Activated CD4-positive, alpha-beta memory T cell treated with anti-CD3 and anti-CD28 coated beads, Interleukin-2, amount 10 ng/mL, durations not matched to agents 7 days and 5 days (primary cell): Measurements from ENCODE around the gene DMD. TPM values are rescaled to one million over a fixed set of nuclear protein-coding genes. Genes with fewer than 3 reads are reported as not detected.

Source experiments
- CTCF ChIA-PET: fragments of 350-600 bp; sonication (Branson Sonifier 250); formaldehyde crosslinking; loops from one replicate; lab custom pipeline; 2021; ENCODE audit warnings: antibody characterized with exemption, inconsistent platforms; lab: Charles Lee
- POLR2A ChIA-PET: fragments of 350-600 bp; sonication (Branson Sonifier 250); formaldehyde crosslinking; loops from one replicate; lab custom pipeline; 2021; ENCODE audit warnings: antibody characterized with exemption; lab: Charles Lee
- DNase-seq: peaks from one replicate; pipeline ENCODE4 v3.0.0-alpha.2; 2020
- H3K27ac Mint-ChIP-seq: one replicate; pipeline ENCODE4 v1.8.0; 2021; ENCODE audit warnings: mild to moderate bottlenecking, mixed read lengths
- H3K27me3 Mint-ChIP-seq: one replicate; pipeline ENCODE4 v1.8.0; 2021; ENCODE audit warnings: mixed read lengths
- H3K36me3 Mint-ChIP-seq: one replicate; pipeline ENCODE4 v1.8.0; 2021; ENCODE audit warnings: low read depth, mixed read lengths
- H3K4me1 Mint-ChIP-seq: one replicate; pipeline ENCODE4 v1.8.0; 2021; ENCODE audit warnings: mixed read lengths
- H3K4me3 Mint-ChIP-seq: one replicate; pipeline ENCODE4 v1.8.0; 2021; ENCODE audit warnings: mild to moderate bottlenecking, mixed read lengths
- H3K9me3 Mint-ChIP-seq: one replicate; pipeline ENCODE4 v1.8.0; 2021; ENCODE audit warnings: mixed read lengths
- total RNA-seq, 2 experiments: library from RNA; stranded (reverse); gene quantifications; one replicate each; pipeline ENCODE4 v1.2.3, GENCODE V29; 2021

DMD gene
- total RNA-seq, 2 experiments from 2014 or later, result 1.4 to 1.5 TPM

- Mint-ChIP-seq H3K27me3 (no peaks in the 10 kb centered on the region), H3K4me3 (no peak overlapping the region), H3K9me3 (peaks cover 2% of the 10 kb centered on the region), H3K27ac (no peak overlapping the region), H3K36me3 (no peaks in the 10 kb centered on the region), H3K4me1 (no peaks in the 10 kb centered on the region)
- DNase-seq, result no peak
- ChIA-PET POLR2A (no interaction called here), CTCF (no interaction called here)
Measured at GRCh38 chrX:31838617-31839016, 1372.7 kb downstream of the DMD start.

- POLR2A ChIA-PET, result no interaction called here
- CTCF ChIA-PET, result no interaction called here
- Mint-ChIP-seq H3K27me3 (no peaks in the 10 kb centered on the region), H3K27ac (no peak overlapping the region), H3K9me3 (peaks cover 2% of the 10 kb centered on the region), H3K36me3 (no peaks in the 10 kb centered on the region), H3K4me3 (no peak overlapping the region), H3K4me1 (no peaks in the 10 kb centered on the region)
- no peak for DNase-seq
Measured at GRCh38 chrX:31837445-31838049, 1373.8 kb downstream of the DMD start.

- H3K4me1 Mint-ChIP-seq, result no peaks in the 10 kb centered on the region
- no peak for DNase-seq
- no peaks in the 10 kb centered on the region for H3K27me3 Mint-ChIP-seq
- no peak overlapping the region for H3K4me3 Mint-ChIP-seq
- CTCF ChIA-PET, result no interaction called here
- no peaks in the 10 kb centered on the region for H3K36me3 Mint-ChIP-seq
- no peak overlapping the region for H3K27ac Mint-ChIP-seq
- POLR2A ChIA-PET, result no interaction called here
- H3K9me3 Mint-ChIP-seq, result peaks cover 2% of the 10 kb centered on the region
Measured at GRCh38 chrX:31836479-31836878, 1374.9 kb downstream of the DMD start.

- POLR2A ChIA-PET, result no interaction called here
- Mint-ChIP-seq H3K4me3 (no peak overlapping the region), H3K4me1 (no peaks in the 10 kb centered on the region), H3K27ac (no peak overlapping the region), H3K36me3 (no peaks in the 10 kb centered on the region), H3K27me3 (no peaks in the 10 kb centered on the region), H3K9me3 (no peaks in the 10 kb centered on the region)
- CTCF ChIA-PET, result no interaction called here
- no peak for DNase-seq
Measured at GRCh38 chrX:31832263-31832662, 1379.1 kb downstream of the DMD start.

GRCh38 chrX:31820430-31821210 is 1390.7 kb downstream of the DMD start:
- H3K4me3 Mint-ChIP-seq, result no peak overlapping the region
- CTCF ChIA-PET, result no interaction called here
- POLR2A ChIA-PET, result no interaction called here
- H3K27ac Mint-ChIP-seq, result no peak overlapping the region
- no peaks in the 10 kb centered on the region for H3K27me3 Mint-ChIP-seq
- H3K9me3 Mint-ChIP-seq, result peaks cover 3% of the 10 kb centered on the region
- H3K36me3 Mint-ChIP-seq, result no peaks in the 10 kb centered on the region
- no peak for DNase-seq
- H3K4me1 Mint-ChIP-seq, result no peaks in the 10 kb centered on the region

GRCh38 chrX:31819455-31819854 is 1391.9 kb downstream of the DMD start:
- ChIA-PET CTCF (no interaction called here), POLR2A (no interaction called here)
- Mint-ChIP-seq H3K27me3 (no peaks in the 10 kb centered on the region), H3K36me3 (no peaks in the 10 kb centered on the region), H3K4me3 (no peak overlapping the region), H3K9me3 (peaks cover 3% of the 10 kb centered on the region), H3K27ac (no peak overlapping the region), H3K4me1 (no peaks in the 10 kb centered on the region)
- DNase-seq, result no peak

GRCh38 chrX:31811106-31811505 is 1400.2 kb downstream of the DMD start:
- H3K9me3 Mint-ChIP-seq, result peaks cover 2% of the 10 kb centered on the region
- H3K4me1 Mint-ChIP-seq, result no peaks in the 10 kb centered on the region
- H3K4me3 Mint-ChIP-seq, result no peak overlapping the region
- CTCF ChIA-PET, result no interaction called here
- H3K36me3 Mint-ChIP-seq, result no peaks in the 10 kb centered on the region
- H3K27ac Mint-ChIP-seq, result no peak overlapping the region
- H3K27me3 Mint-ChIP-seq, result no peaks in the 10 kb centered on the region
- no peak for DNase-seq
- POLR2A ChIA-PET, result no interaction called here

GRCh38 chrX:31808357-31808756 is 1403.0 kb downstream of the DMD start:
- Mint-ChIP-seq H3K4me3 (no peak overlapping the region), H3K27ac (no peak overlapping the region), H3K27me3 (no peaks in the 10 kb centered on the region), H3K36me3 (no peaks in the 10 kb centered on the region), H3K4me1 (no peaks in the 10 kb centered on the region), H3K9me3 (peaks cover 2% of the 10 kb centered on the region)
- ChIA-PET CTCF (no interaction called here), POLR2A (no interaction called here)
- no peak for DNase-seq

GRCh38 chrX:31807165-31807564 is 1404.2 kb downstream of the DMD start:
- no peak for DNase-seq
- no peaks in the 10 kb centered on the region for H3K27me3 Mint-ChIP-seq
- H3K9me3 Mint-ChIP-seq, result peaks cover 2% of the 10 kb centered on the region
- POLR2A ChIA-PET, result no interaction called here
- CTCF ChIA-PET, result no interaction called here
- no peak overlapping the region for H3K4me3 Mint-ChIP-seq
- no peak overlapping the region for H3K27ac Mint-ChIP-seq
- H3K36me3 Mint-ChIP-seq, result no peaks in the 10 kb centered on the region
- no peaks in the 10 kb centered on the region for H3K4me1 Mint-ChIP-seq

- Mint-ChIP-seq H3K4me3 (no peak overlapping the region), H3K9me3 (peaks cover 2% of the 10 kb centered on the region), H3K36me3 (no peaks in the 10 kb centered on the region), H3K4me1 (no peaks in the 10 kb centered on the region), H3K27me3 (no peaks in the 10 kb centered on the region), H3K27ac (no peak overlapping the region)
- CTCF ChIA-PET, result no interaction called here
- no peak for DNase-seq
- POLR2A ChIA-PET, result no interaction called here
Measured at GRCh38 chrX:31805781-31806180, 1405.6 kb downstream of the DMD start.

- Mint-ChIP-seq H3K4me3 (no peak overlapping the region), H3K4me1 (no peaks in the 10 kb centered on the region), H3K27me3 (no peaks in the 10 kb centered on the region), H3K36me3 (no peaks in the 10 kb centered on the region), H3K9me3 (no peaks in the 10 kb centered on the region), H3K27ac (no peak overlapping the region)
- no peak for DNase-seq
- ChIA-PET CTCF (no interaction called here), POLR2A (no interaction called here)
Measured at GRCh38 chrX:31800219-31800618, 1411.1 kb downstream of the DMD start.

GRCh38 chrX:31796624-31797023 is 1414.7 kb downstream of the DMD start:
- POLR2A ChIA-PET, result no interaction called here
- Mint-ChIP-seq H3K36me3 (no peaks in the 10 kb centered on the region), H3K27ac (no peak overlapping the region), H3K4me3 (no peak overlapping the region), H3K4me1 (no peaks in the 10 kb centered on the region), H3K27me3 (no peaks in the 10 kb centered on the region), H3K9me3 (no peaks in the 10 kb centered on the region)
- CTCF ChIA-PET, result no interaction called here
- no peak for DNase-seq

- H3K9me3 Mint-ChIP-seq, result no peaks in the 10 kb centered on the region
- no peak overlapping the region for H3K27ac Mint-ChIP-seq
- DNase-seq, result no peak
- H3K4me3 Mint-ChIP-seq, result no peak overlapping the region
- no peaks in the 10 kb centered on the region for H3K27me3 Mint-ChIP-seq
- H3K36me3 Mint-ChIP-seq, result no peaks in the 10 kb centered on the region
- no peaks in the 10 kb centered on the region for H3K4me1 Mint-ChIP-seq
- ChIA-PET CTCF (no interaction called here), POLR2A (no interaction called here)
Measured at GRCh38 chrX:31747411-31747810, 1463.9 kb downstream of the DMD start.

GRCh38 chrX:31743004-31743403 is 1468.3 kb downstream of the DMD start:
- ChIA-PET CTCF (interaction anchor here (0.7 kb wide), 1 partner anchor 18 kb away, joined by 3 read pairs; no protein-coding TSS in a partner anchor), POLR2A (no interaction called here)
- no peak for DNase-seq
- Mint-ChIP-seq H3K36me3 (no peaks in the 10 kb centered on the region), H3K4me1 (no peaks in the 10 kb centered on the region), H3K4me3 (no peak overlapping the region), H3K27me3 (no peaks in the 10 kb centered on the region), H3K27ac (no peak overlapping the region), H3K9me3 (no peaks in the 10 kb centered on the region)
